Skin of body (tissue), 2 donors: Measurements from ENCODE around the gene MMUT. TPM values are rescaled to one million over a fixed set of nuclear protein-coding genes. Genes with fewer than 3 reads are reported as not detected.
A peak's percentile ranks its signal among the peaks of the same experiment; 100 is the strongest.
"Not testable (repeated sequence)": the region's sequence is repeated elsewhere in the genome, so short reads cannot be mapped to it uniquely, and the experiment has no call there.

ENCODE experiments used
- DNase-seq: peaks from one replicate; lab custom pipeline; 2025; lab: John Stamatoyannopoulos, UW
- total RNA-seq: library from RNA; depleted of rRNA; stranded (reverse); fragments of >200 nt; gene quantifications from one replicate; pipeline ENCODE4 v1.2.3, GENCODE V29; 2014

MMUT gene
- 24.9 TPM for total RNA-seq

DNA sequence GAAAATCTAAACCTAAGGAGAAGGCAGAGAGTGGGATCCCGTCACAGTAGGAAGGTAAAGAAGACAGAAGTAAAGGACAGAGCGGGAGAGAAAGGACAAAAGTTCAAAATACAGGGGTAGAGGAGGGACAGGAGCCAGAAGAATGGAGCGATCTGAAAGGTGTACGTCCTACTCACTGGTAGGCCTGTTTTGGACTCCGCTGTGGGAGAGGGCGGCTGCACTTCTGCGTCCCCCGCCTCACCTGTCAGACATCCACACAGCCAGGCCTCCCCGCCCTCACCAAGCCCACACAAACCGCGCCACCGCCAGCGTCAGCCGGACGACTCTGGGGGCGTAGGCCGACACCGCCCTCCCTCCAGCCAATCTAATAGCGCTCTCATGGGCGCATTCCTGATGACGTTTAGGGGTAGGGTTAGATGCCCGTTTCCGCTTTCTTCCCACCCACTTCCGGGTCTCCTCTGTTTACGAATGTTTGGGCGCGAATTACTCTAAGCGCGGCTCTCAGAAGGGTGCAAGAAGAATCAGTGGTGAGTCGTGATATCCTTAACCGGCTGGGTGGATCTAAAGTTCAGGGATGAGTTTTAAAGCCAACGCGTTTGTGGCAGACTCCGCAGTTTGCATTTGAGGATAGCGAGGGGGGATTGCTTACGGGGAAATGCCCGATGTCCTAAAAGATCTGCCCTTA, at the start of gene MMUT, which contains the start of gene CENPQ:
MMUT (minus strand) TSS at position 327 of the 685 bp plus-strand sequence. CDS start 3,787 bp downstream, outside the sequence.
CENPQ (plus strand) TSS at position 444 of the 685 bp plus-strand sequence. CDS start 6,807 bp downstream, outside the sequence.
- peak; percentile 95 for DNase-seq

DNA sequence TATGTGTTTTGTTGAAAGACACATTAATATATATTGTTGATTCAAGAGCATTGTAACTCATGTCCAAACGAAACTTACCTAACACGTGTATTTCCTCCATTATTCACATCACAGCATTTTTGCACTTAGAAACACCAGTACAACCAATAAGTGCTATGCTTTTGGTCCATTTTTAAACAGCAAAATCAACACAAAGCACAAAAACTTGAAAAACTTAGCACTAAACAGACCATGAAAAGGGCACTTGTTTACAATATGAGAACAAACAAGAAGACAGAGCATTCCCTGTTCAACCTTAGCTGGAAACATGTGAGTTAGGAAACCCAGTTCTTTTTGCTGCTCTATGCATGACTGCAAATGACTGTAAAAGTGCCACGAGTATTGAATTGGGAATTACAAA, 46.3 kb upstream of the MMUT start:
- no peak for DNase-seq

DNA sequence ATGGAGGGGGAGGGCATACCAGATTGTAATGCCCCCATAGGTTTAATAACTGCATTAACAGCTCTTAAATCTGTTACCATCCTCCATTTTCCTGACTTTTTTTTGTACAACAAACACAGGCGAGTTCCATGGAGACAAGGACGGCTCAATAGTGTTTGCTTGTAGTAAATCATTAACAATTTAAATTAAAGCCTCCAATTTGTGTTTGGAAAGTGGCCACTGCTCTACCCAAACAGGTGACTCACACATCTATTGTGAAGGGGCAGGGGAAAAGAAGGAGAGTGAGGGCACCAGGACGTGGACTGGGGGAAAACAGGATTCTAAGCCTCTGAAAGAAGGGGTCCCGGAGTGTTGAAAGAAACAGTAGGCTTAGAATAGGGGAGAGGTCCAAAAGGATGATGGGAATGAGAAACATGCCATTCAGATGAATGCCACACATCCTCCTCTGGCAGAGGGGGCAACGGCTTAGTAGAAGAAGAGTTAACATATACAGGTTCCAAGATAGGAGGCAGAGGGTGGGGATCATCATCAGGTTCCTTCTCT, 43.6 kb upstream of the MMUT start:
- no peak for DNase-seq

DNA sequence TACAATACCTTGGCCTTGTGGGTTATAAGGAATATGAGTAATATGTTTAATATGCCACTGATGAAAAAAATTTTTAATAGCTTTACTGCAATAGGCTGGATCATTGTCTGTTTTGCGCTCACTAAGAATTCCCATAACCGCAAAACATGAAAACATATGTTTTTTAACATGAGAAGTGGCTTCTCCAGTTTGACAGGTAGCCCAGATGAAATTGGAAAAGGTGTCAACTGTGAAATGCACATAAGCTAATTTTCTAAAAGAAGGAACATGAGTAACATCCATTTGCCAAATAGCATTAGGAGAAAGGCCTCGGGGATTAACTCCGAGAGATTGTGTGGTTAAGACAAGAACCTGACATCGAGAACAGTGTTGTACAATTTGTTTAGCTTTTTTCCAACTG, 41.6 kb upstream of the MMUT start:
- no peak for DNase-seq

DNA sequence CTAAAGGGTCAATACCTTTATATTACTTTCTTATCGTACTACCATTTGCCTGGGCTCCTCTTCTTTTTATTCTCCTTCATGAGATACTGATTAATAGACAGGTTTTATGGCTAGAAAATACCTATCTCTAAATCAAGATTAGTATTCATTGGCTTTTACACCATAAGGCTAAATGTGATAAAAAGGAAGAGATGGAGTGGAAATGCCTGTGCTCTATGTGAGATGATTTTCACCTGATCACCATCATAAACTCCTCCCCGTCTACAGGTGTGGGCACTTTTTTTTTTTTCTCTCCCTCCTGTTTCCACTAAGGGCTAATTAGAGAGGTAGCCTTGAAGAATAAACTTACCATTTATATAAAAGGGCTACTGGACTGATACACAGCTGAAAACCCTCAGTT, 36.6 kb upstream of the MMUT start, which contains the start of gene GLYATL3:
GLYATL3 (plus strand) TSS at position 301 of the 400 bp plus-strand sequence. CDS start 12,068 bp downstream, outside the sequence.
- DNase-seq, result no peak

DNA sequence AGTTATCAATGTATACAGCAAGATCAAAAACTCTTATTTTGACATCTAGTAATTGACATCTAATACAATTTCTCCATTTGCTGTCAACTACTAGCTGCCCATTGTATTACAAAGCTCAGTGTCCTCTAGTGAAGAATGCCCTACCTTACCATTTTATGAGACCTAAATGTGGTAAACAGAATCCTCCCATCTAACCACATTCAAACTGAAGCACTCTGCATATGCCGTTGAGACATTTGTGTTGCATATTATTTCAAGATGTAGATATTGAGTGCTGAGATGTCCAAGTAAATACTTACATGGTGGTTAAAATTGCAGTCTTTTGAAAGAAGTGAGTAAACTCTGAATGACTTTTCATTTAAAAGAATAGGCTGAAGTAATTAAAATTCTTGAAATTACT, 36.1 kb upstream of the MMUT start:
- no peak for DNase-seq

DNA sequence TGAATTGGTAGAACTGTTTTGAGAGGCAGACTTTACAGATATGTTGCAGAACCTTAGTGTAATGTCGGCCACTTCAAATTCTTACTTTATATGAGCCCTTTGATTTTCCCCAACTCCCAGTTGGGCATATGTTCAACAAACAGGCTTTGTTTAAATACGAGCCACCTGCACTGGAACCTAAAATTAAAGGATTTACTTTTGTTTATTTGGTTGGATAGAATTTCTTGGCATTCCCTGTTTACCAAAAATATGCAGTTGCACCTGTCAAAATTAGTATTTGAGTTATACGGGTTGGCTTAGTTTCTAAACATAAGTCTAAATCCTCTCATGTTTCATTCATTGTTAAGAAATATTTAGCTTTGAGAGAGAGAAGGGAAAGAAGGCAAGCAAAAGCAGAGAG, 34.3 kb upstream of the MMUT start:
- DNase-seq, result no peak

DNA sequence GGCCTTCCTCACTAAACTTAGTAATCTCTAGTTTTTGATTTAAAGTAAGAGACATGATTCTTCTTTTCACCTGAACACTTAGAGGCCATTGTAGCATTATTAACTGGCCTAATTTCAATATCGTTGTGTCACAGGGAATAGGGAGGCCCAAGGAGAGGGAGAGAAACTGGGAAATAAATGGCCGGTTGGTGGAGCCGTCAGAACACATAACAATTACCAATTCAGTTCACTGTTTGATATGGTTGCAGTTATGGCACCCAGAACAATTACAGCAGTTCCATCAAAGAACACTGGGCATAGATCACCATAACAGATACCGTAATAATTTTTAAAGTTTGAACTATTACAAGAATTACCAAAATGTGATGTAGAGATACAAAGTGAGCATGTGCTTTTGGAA, 27.6 kb upstream of the MMUT start:
- DNase-seq, result no peak

DNA sequence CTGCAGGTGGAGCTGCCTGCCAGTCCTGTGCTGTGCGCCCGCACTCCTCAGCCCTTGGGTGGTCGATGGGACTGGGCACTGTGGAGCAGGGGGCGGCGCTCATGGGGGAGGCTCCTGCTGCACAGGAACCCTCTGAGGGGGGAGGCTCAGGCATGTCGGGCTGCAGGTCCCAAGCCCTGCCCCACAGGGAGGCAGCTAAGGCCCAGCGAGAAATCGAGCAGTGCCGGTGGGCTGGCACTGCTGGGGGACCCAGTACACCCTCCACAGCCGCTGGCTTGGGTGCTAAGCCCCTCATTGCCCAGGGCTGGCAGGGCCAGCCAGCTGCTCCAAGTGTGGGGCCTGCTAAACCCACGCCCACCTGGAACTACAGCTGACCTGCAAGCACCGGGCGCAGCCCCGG, 20.3 kb upstream of the MMUT start:
- not testable (repeated sequence) for DNase-seq

DNA sequence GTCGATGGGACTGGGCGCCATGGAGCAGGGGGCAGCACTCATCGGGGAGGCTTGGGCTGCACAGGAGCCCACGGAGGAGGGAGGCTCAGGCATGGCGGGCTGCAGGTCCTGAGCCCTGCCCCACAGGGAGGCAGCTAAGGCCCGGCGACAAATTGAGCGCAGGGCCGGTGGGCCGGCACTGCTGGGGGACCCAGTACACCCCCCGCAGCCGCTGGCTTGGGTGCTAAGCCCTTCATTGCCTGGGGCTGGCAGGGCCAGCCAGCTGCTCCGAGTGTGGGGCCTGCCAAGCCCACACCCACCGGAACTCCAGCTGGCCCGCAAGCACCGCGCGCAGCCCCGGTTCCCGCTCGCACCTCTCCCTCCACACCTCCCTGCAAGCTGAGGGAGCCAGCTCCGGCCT, 18.8 kb upstream of the MMUT start:
- DNase-seq, result not testable (repeated sequence)

DNA sequence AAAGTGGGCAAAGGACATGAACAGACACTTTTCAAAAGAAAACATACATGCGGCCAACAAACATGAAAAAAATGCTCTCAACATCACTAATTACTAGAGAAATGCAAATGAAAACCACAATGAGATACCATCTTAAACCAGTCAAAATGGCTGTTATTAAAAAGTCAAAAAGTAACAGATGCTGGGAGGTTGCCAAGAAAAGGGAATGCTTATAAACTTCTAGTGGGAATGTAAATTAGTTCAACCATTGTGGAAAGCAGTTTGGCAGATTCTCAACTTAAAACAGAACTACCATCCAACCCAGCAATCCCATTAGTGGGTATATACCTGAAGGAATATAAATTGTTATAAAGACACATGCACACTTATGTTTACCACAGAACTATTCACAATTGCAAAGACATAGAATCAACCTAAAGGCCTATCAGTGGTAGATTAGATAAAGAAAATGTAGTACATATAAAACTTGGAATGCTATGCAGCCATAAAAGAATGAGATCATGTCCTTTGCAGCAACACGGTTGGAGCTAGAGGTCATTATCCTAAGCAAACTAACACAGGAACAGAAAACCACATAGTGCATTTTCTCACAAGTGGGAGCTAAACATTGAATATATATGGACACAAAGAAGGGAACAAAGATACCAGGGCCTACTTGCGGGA, 16.4 kb upstream of the MMUT start:
- DNase-seq, result no peak

DNA sequence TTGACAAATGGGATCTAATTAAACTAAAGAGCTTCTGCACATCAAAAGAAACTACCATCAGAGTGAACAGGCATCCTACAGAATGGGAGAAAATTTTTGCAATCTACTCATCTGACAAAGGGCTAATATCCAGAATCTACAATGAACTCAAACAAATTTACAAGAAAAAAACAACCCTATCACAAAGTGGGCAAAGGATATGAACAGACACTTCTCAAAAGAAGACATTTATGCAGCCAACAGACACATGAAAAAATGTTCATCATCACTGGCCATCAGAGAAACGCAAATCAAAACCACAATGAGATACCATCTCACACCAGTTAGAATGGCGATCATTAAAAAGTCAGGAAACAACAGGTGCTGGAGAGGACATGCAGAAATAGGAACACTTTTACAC, 13.5 kb upstream of the MMUT start:
- not testable (repeated sequence) for DNase-seq

DNA sequence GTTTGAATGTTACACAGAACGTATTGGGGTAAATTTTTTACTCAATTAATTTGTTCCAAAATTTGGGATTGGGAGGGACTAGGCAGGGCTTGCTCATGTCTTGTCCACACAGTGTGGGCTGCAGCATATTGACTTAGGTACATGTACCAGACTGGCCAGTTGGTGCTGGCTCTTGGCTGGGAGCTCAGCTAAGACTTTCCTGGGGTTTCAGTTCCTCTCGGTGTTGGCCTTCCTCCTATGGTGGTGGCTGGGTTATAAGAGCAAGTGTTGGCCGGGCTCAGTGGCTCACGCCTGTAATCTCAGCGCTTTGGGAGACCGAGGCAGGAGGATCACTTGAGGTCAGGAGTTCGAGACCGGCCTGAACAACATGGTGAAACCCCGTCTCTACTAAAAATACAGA, 5.0 kb upstream of the MMUT start:
- DNase-seq, result no peak

DNA sequence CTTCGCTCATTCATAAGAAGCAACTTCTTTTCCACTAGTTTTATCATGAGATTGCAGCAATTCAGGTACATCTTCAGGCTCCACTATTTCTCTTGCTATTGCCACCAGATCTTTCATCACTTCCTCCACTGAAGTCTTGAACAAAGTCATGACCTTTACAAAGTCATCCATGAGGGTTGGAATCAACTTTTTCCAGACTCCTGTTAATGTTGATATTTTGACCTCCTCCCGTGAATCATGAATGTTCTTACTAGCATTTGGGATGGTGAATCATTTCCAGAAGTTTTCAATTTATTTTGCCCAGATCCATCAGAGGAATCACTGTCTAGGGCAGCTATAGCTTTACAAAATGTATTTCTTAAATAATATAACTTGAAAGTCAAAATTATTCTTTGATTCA, 1.6 kb upstream of the MMUT start:
- no peak for DNase-seq

DNA sequence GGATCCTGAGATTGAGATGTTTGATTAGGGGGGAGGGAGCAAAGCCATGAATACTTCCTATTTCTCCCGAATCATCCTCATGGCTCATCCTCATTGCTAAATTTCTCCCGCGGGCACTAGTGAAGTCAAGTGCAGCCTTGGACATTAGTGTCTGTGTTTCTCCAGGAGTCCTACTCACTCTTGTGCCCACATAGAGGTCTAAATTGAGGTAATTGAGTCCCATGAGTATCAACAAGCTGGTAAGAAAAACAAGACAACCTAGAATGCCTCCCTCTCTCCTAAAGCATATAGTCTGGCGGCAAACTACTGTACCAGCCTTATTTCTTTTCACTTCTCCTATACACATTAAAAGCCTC, 537 bp upstream of the MMUT start:
- DNase-seq, result no peak

DNA sequence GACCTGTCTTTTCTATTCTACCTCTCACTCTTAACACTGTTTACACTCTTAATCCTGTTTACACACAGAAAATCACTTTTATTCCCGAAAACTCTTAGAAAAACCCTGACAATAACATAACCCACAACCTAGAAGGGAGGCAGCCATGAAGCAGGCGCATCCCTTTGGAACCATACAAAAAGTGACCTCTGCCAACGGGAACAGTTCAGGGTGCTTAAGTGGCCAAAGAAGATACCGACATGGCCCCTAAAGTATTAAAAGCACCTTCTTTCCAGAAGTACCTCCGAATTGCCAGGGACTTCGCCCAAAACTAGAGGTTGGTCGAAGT, 490 bp downstream of the MMUT start:
- no peak for DNase-seq

DNA sequence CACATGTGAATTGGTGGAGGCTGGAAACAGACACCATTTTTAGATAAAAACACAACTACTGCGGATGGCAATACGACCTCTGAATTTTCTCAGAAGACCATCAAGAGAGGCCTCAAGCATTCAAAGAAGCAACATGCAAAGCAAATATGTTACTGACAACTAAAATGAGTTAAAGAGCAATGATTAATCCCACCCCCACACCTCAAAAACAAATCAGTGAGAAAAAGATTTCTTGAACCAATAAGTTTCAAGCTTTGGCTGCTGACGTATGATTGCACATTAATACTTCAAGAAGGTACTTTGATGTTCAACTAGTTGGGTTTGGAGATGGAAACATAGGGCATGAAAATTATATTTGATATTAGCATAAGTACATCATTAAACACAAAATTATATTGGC, 982 bp downstream of the MMUT start:
- DNase-seq, result no peak

DNA sequence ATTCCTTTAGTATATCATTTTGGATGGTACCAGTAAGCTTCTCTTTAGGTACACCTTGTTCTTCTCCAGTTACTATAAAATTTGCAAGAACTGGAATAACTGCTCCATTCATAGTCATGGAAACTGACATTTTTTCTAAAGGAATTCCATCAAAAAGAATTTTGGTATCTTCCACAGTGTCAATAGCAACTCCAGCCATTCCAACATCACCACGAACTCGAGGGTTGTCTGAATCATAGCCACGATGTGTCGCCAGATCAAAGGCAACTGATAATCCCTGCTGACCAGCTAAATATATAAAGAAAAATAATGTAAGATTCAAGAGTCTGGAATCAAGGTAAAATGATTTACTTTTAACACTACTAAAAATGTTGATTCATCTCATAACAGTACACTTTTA, 5.3 kb downstream of the MMUT start:
- DNase-seq, result no peak

DNA sequence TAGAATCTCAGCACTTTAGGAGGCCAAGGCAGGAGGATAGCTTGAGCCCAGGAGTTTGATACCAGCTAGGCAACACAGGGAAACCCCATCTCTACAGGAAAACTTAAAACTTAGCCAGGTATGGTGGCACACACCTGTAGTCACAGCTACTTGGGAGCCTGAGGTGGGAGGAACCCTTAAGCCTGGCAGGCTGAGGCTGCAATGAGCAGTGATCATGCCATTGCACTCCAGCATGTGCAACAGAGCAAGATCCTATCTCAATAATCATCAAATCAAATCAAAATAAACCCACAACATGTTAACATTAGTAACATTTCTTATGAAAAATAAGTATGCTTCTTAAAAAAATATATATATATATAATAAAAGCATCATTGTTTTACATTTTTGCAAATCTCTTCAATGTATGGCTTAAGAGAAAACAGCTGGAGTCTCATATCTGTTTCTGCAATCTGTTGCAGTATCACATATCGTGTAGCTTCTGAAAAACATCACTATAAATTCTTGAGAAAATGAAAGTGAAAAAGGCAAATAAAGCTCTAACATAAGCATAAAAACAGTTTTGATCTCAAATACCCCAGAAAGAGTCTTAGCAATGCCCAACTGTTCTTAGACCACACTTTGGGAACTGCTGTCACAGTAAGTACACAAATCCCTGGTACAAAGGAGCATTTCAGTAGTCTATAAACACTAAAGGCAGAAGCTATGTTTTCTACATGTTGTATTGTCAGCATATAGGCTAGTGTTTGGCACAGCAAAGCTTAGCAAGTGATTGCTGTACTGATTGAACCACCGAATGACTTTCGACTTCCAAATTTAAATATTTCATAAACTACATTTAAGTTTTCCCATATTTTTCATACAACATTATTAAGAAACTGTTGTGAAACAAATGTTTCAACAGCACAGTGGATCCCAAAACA, 8.0 kb downstream of the MMUT start:
- DNase-seq, result no peak

DNA sequence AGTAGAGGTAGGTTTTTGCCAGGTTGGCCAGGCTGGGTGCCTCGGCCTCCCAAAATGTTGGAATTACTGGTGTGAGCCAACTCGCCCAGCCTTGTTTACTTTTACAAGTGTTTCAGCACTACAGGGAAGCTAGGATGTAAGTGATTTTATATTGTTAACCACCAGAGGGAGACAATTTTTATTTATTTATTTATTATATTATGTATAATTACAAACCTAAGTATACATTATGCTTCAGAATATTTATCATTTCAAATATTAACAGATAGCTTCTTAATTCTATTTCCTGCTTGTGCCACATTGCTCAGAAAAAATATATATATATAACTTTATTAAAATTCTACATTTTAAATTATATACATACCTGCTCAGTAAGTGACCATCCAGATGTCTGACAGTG, 9.8 kb downstream of the MMUT start:
- no peak for DNase-seq

DNA sequence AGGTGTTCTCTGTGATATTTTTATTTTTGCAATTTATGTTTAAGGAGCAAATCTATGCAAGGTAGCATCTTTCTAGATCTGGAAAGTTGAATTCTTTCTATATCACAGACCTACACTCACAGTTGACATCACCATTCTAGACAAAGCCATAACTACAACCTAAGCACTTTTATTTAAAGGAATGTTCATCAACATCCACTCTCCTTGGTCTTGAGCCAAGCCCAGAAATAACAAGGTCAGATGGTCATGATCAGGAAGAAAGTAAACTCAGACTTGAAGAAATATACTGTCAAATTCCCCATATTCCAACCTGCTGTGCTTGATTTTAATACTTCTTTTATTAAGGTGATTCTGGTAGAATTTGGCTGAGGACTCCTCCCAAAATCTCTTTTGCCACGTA, 32.2 kb downstream of the MMUT start:
- DNase-seq, result no peak

DNA sequence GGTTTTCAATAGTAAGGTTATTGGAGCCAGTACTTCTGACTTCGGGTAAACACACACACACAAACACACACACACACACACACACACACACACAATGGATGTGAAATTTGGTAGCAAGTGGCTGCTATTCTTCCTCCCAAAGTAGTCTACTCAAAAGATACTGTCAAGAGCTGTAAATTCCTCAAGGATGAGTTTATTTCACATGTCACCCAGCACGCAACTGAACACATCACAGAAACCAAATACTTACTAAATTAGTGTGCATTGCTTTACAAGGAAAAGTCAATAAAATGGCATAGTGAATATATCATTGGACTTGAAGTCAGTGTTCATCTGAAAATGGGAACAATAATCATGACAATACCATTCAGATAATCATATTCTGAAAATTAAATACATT, 32.9 kb downstream of the MMUT start:
- no peak for DNase-seq
